ENCODE results near the gene UBE2I.
"Not testable (repeated sequence)": the region's sequence is repeated elsewhere in the genome, so short reads cannot be mapped to it uniquely, and the experiment has no call there.

UBE2I gene

DNA sequence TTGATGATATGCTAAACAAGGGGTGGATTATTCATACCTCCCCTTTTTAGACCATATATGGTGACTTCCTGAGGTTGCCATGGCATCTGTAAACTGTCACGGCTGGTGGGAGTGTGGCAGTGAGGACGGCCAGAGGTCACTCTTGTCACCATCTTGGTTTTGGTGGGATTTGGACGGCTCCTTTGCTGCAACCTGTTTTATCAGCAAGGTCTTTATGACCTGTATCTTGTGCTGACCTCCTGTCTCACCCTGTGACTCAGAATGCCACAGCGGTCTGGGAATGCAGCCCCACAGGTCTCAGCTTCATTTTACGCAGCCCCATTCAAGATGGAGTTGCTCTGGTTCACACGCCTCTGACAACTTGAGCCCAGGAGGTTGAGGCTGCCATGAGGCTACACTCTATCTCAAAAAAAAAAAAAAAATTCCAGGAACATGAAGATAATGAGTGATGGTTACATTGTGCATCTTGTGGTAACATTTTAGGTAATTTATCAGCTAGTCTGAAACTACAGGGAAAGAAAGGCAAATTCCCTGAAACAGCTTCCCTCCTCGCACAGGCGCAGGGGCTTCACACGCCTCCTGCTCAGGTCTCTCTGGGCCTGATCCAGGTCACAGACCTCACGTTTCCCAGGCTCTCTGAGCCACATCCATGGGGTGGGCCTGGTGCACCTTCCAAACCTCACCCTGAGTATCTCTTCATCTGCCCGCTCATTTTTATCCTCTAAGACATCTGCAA is 15.3 kb upstream of the UBE2I start:
- DNase-seq (ENCODE audit: low read depth) = no peak
- TF ChIP-seq, protein P1, sequence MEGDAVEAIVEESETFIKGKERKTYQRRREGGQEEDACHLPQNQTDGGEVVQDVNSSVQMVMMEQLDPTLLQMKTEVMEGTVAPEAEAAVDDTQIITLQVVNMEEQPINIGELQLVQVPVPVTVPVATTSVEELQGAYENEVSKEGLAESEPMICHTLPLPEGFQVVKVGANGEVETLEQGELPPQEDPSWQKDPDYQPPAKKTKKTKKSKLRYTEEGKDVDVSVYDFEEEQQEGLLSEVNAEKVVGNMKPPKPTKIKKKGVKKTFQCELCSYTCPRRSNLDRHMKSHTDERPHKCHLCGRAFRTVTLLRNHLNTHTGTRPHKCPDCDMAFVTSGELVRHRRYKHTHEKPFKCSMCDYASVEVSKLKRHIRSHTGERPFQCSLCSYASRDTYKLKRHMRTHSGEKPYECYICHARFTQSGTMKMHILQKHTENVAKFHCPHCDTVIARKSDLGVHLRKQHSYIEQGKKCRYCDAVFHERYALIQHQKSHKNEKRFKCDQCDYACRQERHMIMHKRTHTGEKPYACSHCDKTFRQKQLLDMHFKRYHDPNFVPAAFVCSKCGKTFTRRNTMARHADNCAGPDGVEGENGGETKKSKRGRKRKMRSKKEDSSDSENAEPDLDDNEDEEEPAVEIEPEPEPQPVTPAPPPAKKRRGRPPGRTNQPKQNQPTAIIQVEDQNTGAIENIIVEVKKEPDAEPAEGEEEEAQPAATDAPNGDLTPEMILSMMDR (IDR thresholded peaks at IDR 0.05; ENCODE audit: control insufficient read depth, extremely low read depth, insufficient read depth) = no peak
- no peak overlapping the region for H3K4me3 ChIP-seq (ENCODE audit: low read depth, low read length)

- H3K4me3 ChIP-seq (ENCODE audit: low read depth, low read length) = no peak overlapping the region
Measured at GRCh38 chr16:1295465-1295864, 14.0 kb upstream of the UBE2I start.

DNA sequence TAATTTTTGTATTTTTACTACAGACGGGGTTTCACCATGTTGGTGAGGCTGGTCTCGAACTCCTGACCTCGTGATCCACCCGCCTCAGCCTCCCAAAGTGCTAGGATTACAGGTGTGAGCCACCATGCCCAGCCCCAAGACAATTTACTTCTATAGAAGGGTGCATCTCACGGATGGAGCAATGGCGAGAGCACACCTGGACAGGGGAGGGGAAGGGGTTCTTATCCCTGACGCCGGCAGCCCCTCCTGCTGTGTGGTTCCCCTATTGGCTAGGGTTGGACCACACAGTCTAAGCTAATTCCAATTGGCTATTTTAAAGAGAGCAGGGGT is 12.8 kb upstream of the UBE2I start:
- H3K4me3 ChIP-seq (ENCODE audit: low read depth, low read length); DNase-seq (ENCODE audit: low read depth): not testable (repeated sequence)

More at GRCh38 chr16:1295465-1295864, 14.0 kb upstream of the UBE2I start:
- no peak for DNase-seq (ENCODE audit: low read depth)
- TF ChIP-seq, protein P1 (IDR thresholded peaks at IDR 0.05; ENCODE audit: control insufficient read depth, extremely low read depth, insufficient read depth) = no peak

- no peak overlapping the region for H3K4me3 ChIP-seq (ENCODE audit: low read depth, low read length)
- TF ChIP-seq, protein P1 (IDR thresholded peaks at IDR 0.05; ENCODE audit: control insufficient read depth, extremely low read depth, insufficient read depth) = no peak
- peak; percentile 96 for DNase-seq (ENCODE audit: low read depth)
Measured at GRCh38 chr16:1297018-1297696, 12.3 kb upstream of the UBE2I start.

DNA sequence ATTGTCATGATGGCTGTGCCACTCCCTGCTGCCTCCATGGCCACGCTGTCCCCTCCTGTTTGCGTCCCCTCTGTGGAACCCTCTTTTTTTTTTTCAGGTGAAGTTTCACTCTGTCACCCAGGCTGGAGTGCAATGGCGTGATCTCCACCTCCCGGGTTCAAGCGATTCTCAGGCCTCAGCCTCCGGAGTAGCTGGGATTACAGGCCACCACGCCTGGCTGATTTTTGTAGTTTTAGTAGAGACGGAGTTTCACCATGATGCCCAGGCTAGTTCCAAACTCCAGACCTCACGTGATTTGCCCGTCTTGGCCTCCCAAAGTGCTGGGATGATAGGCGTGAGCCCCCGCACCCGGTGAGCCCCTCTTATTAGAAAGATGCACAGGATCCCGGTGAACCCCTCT is 11.0 kb upstream of the UBE2I start:
- DNase-seq (ENCODE audit: low read depth) = no peak
- TF ChIP-seq, protein P1 (IDR thresholded peaks at IDR 0.05; ENCODE audit: control insufficient read depth, extremely low read depth, insufficient read depth) = no peak
- H3K4me3 ChIP-seq (ENCODE audit: low read depth, low read length) = no peak overlapping the region

DNA sequence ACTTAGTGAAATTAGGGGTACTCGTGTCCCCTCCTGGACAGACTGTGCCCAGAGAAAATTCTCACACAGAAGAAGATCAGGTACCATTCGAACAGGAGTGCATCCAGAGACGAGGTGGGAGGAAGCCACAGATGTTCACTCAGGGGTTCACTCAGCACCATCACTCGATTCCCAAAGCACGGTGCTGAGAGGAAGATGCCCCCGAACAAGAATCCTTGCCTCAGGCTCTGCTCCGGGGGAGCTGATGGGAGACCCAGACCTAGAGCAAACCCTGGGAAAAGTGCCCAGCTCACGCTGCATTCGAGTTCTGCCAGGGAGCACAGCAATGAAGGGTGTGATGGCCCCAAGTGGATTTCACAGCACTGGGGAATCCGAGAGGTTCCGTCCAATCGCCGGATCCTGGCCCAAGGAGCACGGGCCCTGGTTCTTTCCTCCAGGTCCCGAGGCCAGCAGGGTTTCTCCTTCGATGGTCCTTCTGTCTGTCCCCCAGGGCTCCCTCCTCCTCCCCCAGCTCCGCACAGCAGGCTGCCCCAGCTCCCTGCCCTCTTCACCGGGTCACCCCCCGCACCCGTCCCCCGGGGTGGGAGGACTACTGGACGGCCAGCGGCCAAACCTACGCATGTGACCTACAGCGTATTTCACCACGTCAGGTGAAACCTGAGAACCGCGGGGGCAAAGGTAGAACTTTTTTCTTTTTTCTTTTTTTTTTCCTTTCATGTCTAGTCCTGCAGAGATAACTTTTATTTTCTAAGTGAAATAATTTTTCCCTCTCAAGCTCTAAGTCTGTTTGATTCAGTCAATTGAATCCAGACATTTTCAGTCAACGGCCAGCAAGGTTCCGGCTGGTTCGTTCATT is 10.2 kb upstream of the UBE2I start:
- TF ChIP-seq, protein P1 (IDR thresholded peaks at IDR 0.05; ENCODE audit: control insufficient read depth, extremely low read depth, insufficient read depth) = no peak
- no peak overlapping the region for H3K4me3 ChIP-seq (ENCODE audit: low read depth, low read length)
- no peak for DNase-seq (ENCODE audit: low read depth)

DNA sequence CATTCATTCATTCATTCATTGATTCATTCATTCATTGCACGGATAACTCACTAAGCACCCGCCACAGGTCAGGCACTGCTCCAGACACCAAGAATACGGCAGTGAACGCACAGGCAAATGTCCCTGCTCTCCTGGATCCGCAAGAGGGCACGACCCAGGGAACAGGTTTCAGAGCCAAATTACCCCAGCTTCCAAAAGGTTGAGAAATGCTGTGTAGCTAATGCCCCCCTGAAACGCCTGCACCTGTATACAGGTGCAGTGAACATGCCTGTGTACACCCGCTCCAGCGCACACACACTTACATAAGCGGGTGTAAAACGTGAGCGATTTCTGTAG is 9.6 kb upstream of the UBE2I start:
- TF ChIP-seq, protein P1 (IDR thresholded peaks at IDR 0.05; ENCODE audit: control insufficient read depth, extremely low read depth, insufficient read depth) = no peak

More for the DNA sequence above, 9.6 kb upstream of the UBE2I start:
- DNase-seq (ENCODE audit: low read depth) = no peak
- no peak overlapping the region for H3K4me3 ChIP-seq (ENCODE audit: low read depth, low read length)

Measured in LNCaP clone FGC (cell line).